Measurements from ENCODE around the gene CLSTN2. TPM values are rescaled to one million over a fixed set of nuclear protein-coding genes. Genes with fewer than 3 reads are reported as not detected.

The CLSTN2 gene
- polyA plus RNA-seq, 3 donors, result not detected

GRCh38 chr3:140219291-140219690, 284.3 kb downstream of the CLSTN2 start:
- H3K4me1 ChIP-seq (ENCODE audit: control insufficient read depth in 1 of 2, insufficient read depth in 2 of 2, low read length in 2 of 2), result no peaks in the 10 kb centered on the region
- no peaks in the 10 kb centered on the region for H3K9me3 ChIP-seq (replicated peaks in 1 of 2; ENCODE audit: control insufficient read depth in 1 of 2, insufficient read depth in 1 of 2, low read length in 2 of 2)
- Mint-ChIP-seq H3K9me3 (peaks cover 0 to 3% (median 0%) of the 10 kb centered on the region in 7 donors), H3K27ac (no peak overlapping the region), H3K4me1 (no peaks in the 10 kb centered on the region), H3K27me3 (ENCODE audit: low read depth in 3 of 3) (no peaks in the 10 kb centered on the region), H3K4me3 (no peak overlapping the region), H3K36me3 (no peaks in the 10 kb centered on the region)
- no peaks in the 10 kb centered on the region for H3K79me2 ChIP-seq (ENCODE audit: insufficient read depth, low read length)
- H3K9ac ChIP-seq (ENCODE audit: insufficient read depth, low read length, poor library complexity, severe bottlenecking), result no peak overlapping the region
- DNase-seq, result no peak
- TF ChIP-seq CTCF (IDR thresholded peaks at IDR 0.05), result no peak
- H3K4me3 ChIP-seq (replicated peaks in 1 of 3; ENCODE audit: low read depth in 2 of 3, low read length in 3 of 3), result no peak overlapping the region
- WGBS (ENCODE audit: insufficient coverage), result 100% methylated on average over 4 of the region's 11 CpGs
- no peak overlapping the region for H3K27ac ChIP-seq (ENCODE audit: low read depth in 1 of 2, low read length in 2 of 2)
- no peaks in the 10 kb centered on the region for H3K36me3 ChIP-seq (replicated peaks in 1 of 2; ENCODE audit: control insufficient read depth in 1 of 2, insufficient read depth in 2 of 2, low read length in 2 of 2)
- no peak overlapping the region for H2AFZ ChIP-seq (ENCODE audit: insufficient read depth, low read depth, low read length, poor library complexity, severe bottlenecking)
- intact Hi-C loops (cut with micrococcal nuclease), result no loop called here
- H3K4me2 ChIP-seq (replicated peaks; ENCODE audit: extremely low read depth, low read length, poor library complexity, severe bottlenecking), result no peak overlapping the region
- H4K20me1 ChIP-seq (ENCODE audit: insufficient read depth, low read length), result no peaks in the 10 kb centered on the region
- no peaks in the 10 kb centered on the region for H3K27me3 ChIP-seq (ENCODE audit: control insufficient read depth in 2 of 2, insufficient read depth in 2 of 2, low read length in 2 of 2)

- WGBS (ENCODE audit: insufficient coverage), result 100% methylated on average over 1 of the region's 2 CpGs
- DNase-seq, result no peak
- Mint-ChIP-seq H3K4me3 (no peak overlapping the region), H3K9me3 (peaks cover 0 to 3% (median 0%) of the 10 kb centered on the region in 7 donors), H3K4me1 (no peaks in the 10 kb centered on the region), H3K27ac (no peak overlapping the region), H3K27me3 (ENCODE audit: low read depth in 3 of 3) (no peaks in the 10 kb centered on the region), H3K36me3 (no peaks in the 10 kb centered on the region)
- intact Hi-C loops (cut with micrococcal nuclease), result no loop called here
- Histone ChIP-seq H3K9me3 (replicated peaks in 1 of 2; ENCODE audit: control insufficient read depth in 1 of 2, insufficient read depth in 1 of 2, low read length in 2 of 2) (no peaks in the 10 kb centered on the region), H3K27me3 (ENCODE audit: control insufficient read depth in 2 of 2, insufficient read depth in 2 of 2, low read length in 2 of 2) (no peaks in the 10 kb centered on the region), H3K27ac (ENCODE audit: low read depth in 1 of 2, low read length in 2 of 2) (no peak overlapping the region), H3K4me1 (ENCODE audit: control insufficient read depth in 1 of 2, insufficient read depth in 2 of 2, low read length in 2 of 2) (no peaks in the 10 kb centered on the region), H3K4me2 (replicated peaks; ENCODE audit: extremely low read depth, low read length, poor library complexity, severe bottlenecking) (no peak overlapping the region), H3K9ac (ENCODE audit: insufficient read depth, low read length, poor library complexity, severe bottlenecking) (no peak overlapping the region), H3K4me3 (replicated peaks in 1 of 3; ENCODE audit: low read depth in 2 of 3, low read length in 3 of 3) (no peak overlapping the region), H2AFZ (ENCODE audit: insufficient read depth, low read depth, low read length, poor library complexity, severe bottlenecking) (no peak overlapping the region), H4K20me1 (ENCODE audit: insufficient read depth, low read length) (no peaks in the 10 kb centered on the region), H3K79me2 (ENCODE audit: insufficient read depth, low read length) (no peaks in the 10 kb centered on the region), H3K36me3 (replicated peaks in 1 of 2; ENCODE audit: control insufficient read depth in 1 of 2, insufficient read depth in 2 of 2, low read length in 2 of 2) (no peaks in the 10 kb centered on the region)
- TF ChIP-seq CTCF (IDR thresholded peaks at IDR 0.05), result no peak
Observed at GRCh38 chr3:140219923-140220452, 285.0 kb downstream of the CLSTN2 start.
